Neural cell (in vitro differentiated cells): Measurements from ENCODE around the gene KRT32. TPM values are rescaled to one million over a fixed set of nuclear protein-coding genes. Genes with fewer than 3 reads are reported as not detected.

Source experiments
- H2AFZ ChIP-seq: fragments of 200-600, 300-800 bp; sonication (generic), shearing (Covaris generic); 2 replicates; pipeline ENCODE4 v1.6.0; 2014; ENCODE audit warnings: low read depth, mild to moderate bottlenecking, antibody characterized with exemption, low read length, moderate library complexity
- H3F3A ChIP-seq: fragments of 200-600 bp; shearing (Covaris generic); 2 replicates; pipeline ENCODE4 v1.6.1; 2016; ENCODE audit warnings: mild to moderate bottlenecking, moderate library complexity, mixed read lengths, antibody characterized with exemption, low read length; ENCODE audit not compliant: insufficient read depth, poor library complexity, severe bottlenecking
- H3K27ac ChIP-seq: fragments of 200-600, 300-800 bp; sonication (generic), shearing (Covaris generic); 2 replicates; pipeline ENCODE4 v1.5.1; 2014; ENCODE audit warnings: mild to moderate bottlenecking, low read length, moderate library complexity
- H3K27me3 ChIP-seq: fragments of 300-800, 200-600 bp; sonication (generic), shearing (Covaris generic); 2 replicates; pipeline ENCODE4 v1.6.0; 2014; ENCODE audit warnings: mild to moderate bottlenecking, low read depth, low read length, moderate library complexity; ENCODE audit not compliant: insufficient read depth
- H3K36me3 ChIP-seq: fragments of 300-800, 200-600 bp; sonication (generic), shearing (Covaris generic); 2 replicates; pipeline ENCODE4 v1.5.1; 2014; ENCODE audit warnings: mild to moderate bottlenecking, antibody characterized with exemption, low read length, moderate library complexity; ENCODE audit not compliant: insufficient read depth
- H3K4me2 ChIP-seq: fragments of 300-800, 200-600 bp; sonication (generic), shearing (Covaris generic); 2 replicates; pipeline ENCODE4 v1.6.0; 2014; ENCODE audit warnings: mild to moderate bottlenecking, low read length
- H3K4me3 ChIP-seq: fragments of 300-800, 200-600 bp; sonication (generic), shearing (Covaris generic); 2 replicates; pipeline ENCODE4 v1.5.1; 2014; ENCODE audit warnings: mild to moderate bottlenecking, low read length, moderate library complexity
- H3K79me2 ChIP-seq: fragments of 200-600 bp; shearing (Covaris generic); replicated peaks from 2 replicates; pipeline ENCODE4 v1.6.0; 2014; ENCODE audit warnings: mild to moderate bottlenecking, low read length, moderate library complexity; ENCODE audit not compliant: insufficient read depth
- H3K9ac ChIP-seq: fragments of 300-800, 200-600 bp; sonication (generic), shearing (Covaris generic); 2 replicates; pipeline ENCODE4 v1.6.1; 2016; ENCODE audit warnings: mild to moderate bottlenecking, low read length, mixed read lengths
- H3K9me2 ChIP-seq: fragments of 200-600 bp; shearing (Covaris generic); 2 replicates; pipeline ENCODE4 v1.6.1; 2016; ENCODE audit warnings: mild to moderate bottlenecking, low read length, mixed read lengths; ENCODE audit not compliant: insufficient read depth
- H3K9me3 ChIP-seq: fragments of 200-600, 300-800 bp; sonication (generic), shearing (Covaris generic); 2 replicates; pipeline ENCODE4 v1.6.1; 2016; ENCODE audit warnings: mild to moderate bottlenecking, mixed run types, low read length, moderate library complexity, mixed read lengths
- H4K20me1 ChIP-seq: fragments of 200-600 bp; shearing (Covaris generic); 2 replicates; pipeline ENCODE4 v1.6.1; 2016; ENCODE audit warnings: mild to moderate bottlenecking, mixed run types; ENCODE audit not compliant: insufficient read depth
- CTCF ChIP-seq: fragments of 450-650 bp; IDR thresholded peaks from 2 replicates; pipeline ENCODE4 v1.5.1; 2014; ENCODE audit warnings: antibody characterized with exemption, mild to moderate bottlenecking, moderate library complexity; ENCODE audit not compliant: poor library complexity, severe bottlenecking
- EP300 ChIP-seq: fragments of 450-650 bp; conservative IDR thresholded peaks from 2 replicates; pipeline ENCODE4 v1.6.1; 2014; ENCODE audit warnings: antibody characterized with exemption, mild to moderate bottlenecking, moderate library complexity; ENCODE audit not compliant: poor library complexity, severe bottlenecking
- EZH2 ChIP-seq: fragments of 200-600, 300-800 bp; shearing (Covaris generic), sonication (generic); IDR thresholded peaks from 2 replicates; pipeline ENCODE4 v1.6.1; 2014; ENCODE audit warnings: antibody characterized with exemption, low read length, borderline replicate concordance, mild to moderate bottlenecking; ENCODE audit not compliant: insufficient read depth, poor library complexity, severe bottlenecking
- MXI1 ChIP-seq: fragments of 450-650 bp; conservative IDR thresholded peaks from 2 replicates; pipeline ENCODE4 v1.6.1; 2014; ENCODE audit warnings: antibody characterized with exemption, mild to moderate bottlenecking; ENCODE audit not compliant: poor library complexity, severe bottlenecking
- POLR2AphosphoS5 ChIP-seq: IDR thresholded peaks from 2 replicates; pipeline ENCODE4 v1.6.1; 2012
- RAD21 ChIP-seq: fragments of 450-650 bp; conservative IDR thresholded peaks from 2 replicates; pipeline ENCODE4 v1.6.1; 2014; ENCODE audit warnings: antibody characterized with exemption, mild to moderate bottlenecking, moderate library complexity
- REST ChIP-seq: IDR thresholded peaks from 2 replicates; pipeline ENCODE4 v1.6.1; 2012; ENCODE audit warnings: borderline replicate concordance
- SMC3 ChIP-seq: fragments of 450-650 bp; conservative IDR thresholded peaks from 2 replicates; pipeline ENCODE4 v1.6.1; 2014; ENCODE audit warnings: antibody characterized with exemption, mild to moderate bottlenecking, moderate library complexity; ENCODE audit not compliant: poor library complexity
- TAF1 ChIP-seq: IDR thresholded peaks from 2 replicates; pipeline ENCODE4 v1.6.1; 2012; ENCODE audit warnings: low read depth
- polyA plus RNA-seq: library from polyadenylated mRNA; depleted of rRNA; stranded (reverse); fragments of >200 nt; gene quantifications from 2 replicates; pipeline ENCODE4 v1.2.3, GENCODE V29; 2014

The KRT32 gene
- polyA plus RNA-seq, 1 donor from 2014 or later = not detected

- no peak overlapping the region for H2AFZ ChIP-seq
- H3K79me2 ChIP-seq = no peaks in the 10 kb centered on the region
- H3K9ac ChIP-seq = no peak overlapping the region
- no peaks in the 10 kb centered on the region for H3K27me3 ChIP-seq
- no peaks in the 10 kb centered on the region for H4K20me1 ChIP-seq
- no peaks in the 10 kb centered on the region for H3K36me3 ChIP-seq
- TF ChIP-seq CTCF (no peak), EP300 (no peak), TAF1 (no peak), EZH2 (no peak), RAD21 (no peak), REST (no peak), SMC3 (no peak), POLR2AphosphoS5 (no peak), MXI1 (no peak)
- H3K9me3 ChIP-seq = no peaks in the 10 kb centered on the region
- H3K4me3 ChIP-seq = no peak overlapping the region
- H3F3A ChIP-seq = no peaks in the 10 kb centered on the region
- no peaks in the 10 kb centered on the region for H3K9me2 ChIP-seq
- H3K27ac ChIP-seq = no peak overlapping the region
- no peak overlapping the region for H3K4me2 ChIP-seq
Observed at GRCh38 chr17:41419716-41420115, 47.5 kb downstream of the KRT32 start.

GRCh38 chr17:41418116-41418860 is 48.9 kb downstream of the KRT32 start:
- Histone ChIP-seq H3K27me3 (no peaks in the 10 kb centered on the region), H3K4me3 (no peak overlapping the region), H2AFZ (no peak overlapping the region), H3K36me3 (no peaks in the 10 kb centered on the region), H4K20me1 (no peaks in the 10 kb centered on the region), H3K9me2 (no peaks in the 10 kb centered on the region), H3K9ac (no peak overlapping the region), H3K4me2 (no peak overlapping the region), H3F3A (no peaks in the 10 kb centered on the region), H3K79me2 (no peaks in the 10 kb centered on the region), H3K9me3 (no peaks in the 10 kb centered on the region), H3K27ac (no peak overlapping the region)
- TF ChIP-seq TAF1 (no peak), POLR2AphosphoS5 (no peak), CTCF (no peak), EP300 (no peak), RAD21 (no peak), REST (no peak), EZH2 (no peak), MXI1 (no peak), SMC3 (no peak)
